Hepatic stellate cell (primary cell): ENCODE results near the gene MRPS18A.
A peak's percentile ranks its signal among the peaks of the same experiment; 100 is the strongest.
"Not testable (repeated sequence)": the region's sequence is repeated elsewhere in the genome, so short reads cannot be mapped to it uniquely, and the experiment has no call there.

Source experiments
- DNase-seq: peaks from one replicate; pipeline ENCODE4 v3.0.0; 2011; ENCODE audit warnings: low spot score

MRPS18A gene

GRCh38 chr6:43670623-43670986 is 17.0 kb downstream of the MRPS18A start:
- DNase-seq, result no peak

GRCh38 chr6:43669922-43670622 is 17.5 kb downstream of the MRPS18A start:
- no peak for DNase-seq

- DNase-seq, result peak; percentile 83
Measured at GRCh38 chr6:43669050-43669921, 18.3 kb downstream of the MRPS18A start.

GRCh38 chr6:43668151-43669028 is 19.2 kb downstream of the MRPS18A start:
- DNase-seq, result no peak

GRCh38 chr6:43667245-43668150 is 20.1 kb downstream of the MRPS18A start:
- DNase-seq, result peak; percentile 77

GRCh38 chr6:43666196-43666920 is 21.2 kb downstream of the MRPS18A start:
- no peak for DNase-seq

GRCh38 chr6:43665376-43665775 is 22.2 kb downstream of the MRPS18A start:
- no peak for DNase-seq

GRCh38 chr6:43662948-43663347 is 24.6 kb downstream of the MRPS18A start:
- DNase-seq, result not testable (repeated sequence)

GRCh38 chr6:43658161-43658560 is 29.4 kb downstream of the MRPS18A start:
- DNase-seq, result no peak

- no peak for DNase-seq
Measured at GRCh38 chr6:43657221-43657802, 30.3 kb downstream of the MRPS18A start.

GRCh38 chr6:43652822-43653221 is 34.8 kb downstream of the MRPS18A start:
- DNase-seq, result not testable (repeated sequence)

GRCh38 chr6:43648248-43648647 is 39.3 kb downstream of the MRPS18A start:
- no peak for DNase-seq

- DNase-seq, result no peak
Measured at GRCh38 chr6:43647613-43648012, 40.0 kb downstream of the MRPS18A start.

- no peak for DNase-seq
Measured at GRCh38 chr6:43645613-43645964, 42.0 kb downstream of the MRPS18A start.

GRCh38 chr6:43644940-43645612 is 42.5 kb downstream of the MRPS18A start, which contains the start of gene RSPH9:
Gene RSPH9, plus strand, starts transcription at chr6:43645036. Its CDS starts 63 bp downstream, at chr6:43645099.
- peak; percentile 72 for DNase-seq

- DNase-seq, result no peak
Measured at GRCh38 chr6:43639984-43640800, 47.4 kb downstream of the MRPS18A start.

- peak; percentile 19 for DNase-seq
Measured at GRCh38 chr6:43636308-43636659, 51.3 kb downstream of the MRPS18A start.

GRCh38 chr6:43635387-43636307 is 51.9 kb downstream of the MRPS18A start, which contains the start of gene MAD2L1BP:
Gene MAD2L1BP, plus strand, starts transcription at chr6:43635840. Its CDS starts 36 bp downstream, at chr6:43635876.
- peak; percentile 77 for DNase-seq
